SK-N-DZ (cell line): ENCODE results near the gene TMCO4.

Experiments used
- DNase-seq: peaks from one replicate; pipeline ENCODE4 v3.0.0-alpha.2; 2015; ENCODE audit warnings: low spot score

The TMCO4 gene

DNA sequence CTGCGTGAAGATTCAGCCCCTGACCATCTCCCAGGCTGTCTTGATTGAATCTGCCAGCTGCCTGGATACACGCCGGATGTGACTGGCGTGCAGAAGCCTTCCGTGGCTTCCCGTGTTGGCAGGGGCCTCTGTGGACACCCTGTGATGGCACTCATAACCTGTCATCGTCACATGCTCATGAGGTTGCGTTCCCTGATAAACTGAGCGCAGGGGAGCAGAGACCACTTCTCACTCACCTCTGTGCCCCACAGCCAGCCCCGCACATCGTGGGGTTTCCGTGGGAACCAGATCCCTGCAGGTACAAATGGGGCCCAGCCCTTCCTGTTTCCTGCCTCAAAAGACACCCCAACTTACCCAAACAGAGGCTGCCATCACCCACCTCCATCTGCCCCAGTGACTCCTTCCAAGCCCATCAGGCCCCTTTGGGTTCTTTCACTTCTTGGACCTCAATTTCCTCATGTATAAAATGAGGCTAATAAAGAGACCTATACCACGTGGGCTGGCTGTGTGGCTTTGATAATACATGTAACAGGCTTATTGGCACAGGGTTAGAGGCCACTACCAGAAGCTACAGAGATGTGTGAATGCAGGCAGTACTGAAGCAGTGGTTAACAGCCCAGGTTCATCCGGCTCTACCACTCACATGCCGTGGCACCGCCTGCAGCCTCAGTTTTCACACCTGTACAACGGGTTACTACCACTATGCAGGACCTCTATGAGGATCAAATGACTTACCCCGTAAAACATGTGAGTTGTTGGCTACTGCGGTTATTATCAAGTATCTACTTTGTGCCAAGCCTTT, 111.5 kb downstream of the TMCO4 start:
- no peak for DNase-seq

DNA sequence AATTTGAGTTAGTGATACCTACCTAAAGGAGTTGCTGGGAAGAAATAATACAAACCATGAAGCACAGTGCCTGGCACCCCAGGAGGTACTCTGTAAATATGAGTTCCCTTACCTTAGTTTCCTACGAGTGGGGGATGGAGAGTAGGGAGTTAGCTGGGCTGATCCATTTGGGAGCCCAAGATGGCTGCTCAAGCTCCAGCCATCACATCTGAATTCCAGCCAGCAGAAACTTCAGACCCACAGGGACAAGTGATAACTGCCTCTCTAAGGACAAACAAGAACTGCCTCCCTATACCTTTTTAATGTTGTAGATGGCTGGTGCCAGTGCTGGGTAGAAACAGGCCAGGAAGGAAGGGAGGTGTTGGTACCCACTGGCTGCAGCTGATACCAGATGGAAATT, 112.3 kb downstream of the TMCO4 start:
- DNase-seq = no peak

DNA sequence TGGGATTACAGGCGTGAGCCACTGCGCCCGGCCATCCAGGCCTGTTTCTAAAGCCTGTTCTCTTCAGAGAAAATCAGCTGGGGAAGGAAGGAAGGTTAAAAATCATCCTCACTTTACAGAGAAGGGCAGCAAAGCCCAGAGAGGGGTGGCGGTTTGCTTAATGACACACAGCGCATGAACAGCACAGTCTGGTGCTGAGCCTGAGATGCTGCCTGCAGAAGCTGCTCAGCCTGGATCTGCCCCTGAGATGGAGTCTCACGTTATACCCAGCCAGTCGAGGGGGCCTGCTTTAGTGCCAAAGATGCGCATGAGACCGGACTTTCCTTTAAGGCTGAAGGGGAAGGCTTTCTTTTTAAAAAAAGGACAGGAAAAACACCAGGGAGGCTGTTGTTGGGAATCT, 113.7 kb downstream of the TMCO4 start:
- DNase-seq = no peak

DNA sequence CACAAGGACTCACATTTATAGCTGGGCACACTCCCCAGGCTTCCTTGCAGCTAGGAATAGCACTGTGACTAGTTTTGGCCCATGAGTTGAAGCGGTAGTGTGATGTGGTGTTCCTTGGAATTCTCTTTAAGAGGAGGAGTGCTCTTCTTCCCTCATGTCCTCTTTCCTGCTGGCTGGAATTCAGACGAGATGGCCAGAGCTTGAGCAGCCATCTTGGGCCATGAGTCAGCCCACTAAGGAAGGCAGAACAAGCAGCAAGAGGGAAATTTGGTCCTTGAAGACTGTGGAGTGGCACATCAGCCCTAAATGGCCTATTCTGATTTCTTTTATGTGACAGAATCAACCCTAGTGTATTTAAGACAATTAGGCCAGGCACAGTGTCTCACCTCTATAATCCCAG, 115.0 kb downstream of the TMCO4 start:
- DNase-seq = no peak

DNA sequence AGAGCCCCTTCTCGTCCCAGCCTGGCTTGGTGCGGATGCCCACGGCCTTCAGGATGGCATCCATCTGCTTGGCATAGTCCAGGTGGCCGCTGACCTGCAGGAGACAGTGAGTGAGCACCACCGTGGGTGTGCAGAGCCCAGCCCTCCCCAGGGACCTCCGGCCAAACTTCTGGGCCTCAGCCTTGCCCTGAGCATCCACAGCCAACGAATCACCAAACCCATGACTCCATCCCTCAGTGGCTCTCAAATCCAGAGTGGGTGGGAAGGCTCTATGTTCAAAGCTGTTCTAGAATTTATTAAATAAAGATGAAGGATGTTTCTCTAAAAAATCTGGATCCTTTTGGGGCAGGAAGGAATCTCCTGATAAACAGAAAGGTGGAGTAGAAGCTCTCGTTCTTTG, 116.4 kb downstream of the TMCO4 start:
- DNase-seq = no peak

DNA sequence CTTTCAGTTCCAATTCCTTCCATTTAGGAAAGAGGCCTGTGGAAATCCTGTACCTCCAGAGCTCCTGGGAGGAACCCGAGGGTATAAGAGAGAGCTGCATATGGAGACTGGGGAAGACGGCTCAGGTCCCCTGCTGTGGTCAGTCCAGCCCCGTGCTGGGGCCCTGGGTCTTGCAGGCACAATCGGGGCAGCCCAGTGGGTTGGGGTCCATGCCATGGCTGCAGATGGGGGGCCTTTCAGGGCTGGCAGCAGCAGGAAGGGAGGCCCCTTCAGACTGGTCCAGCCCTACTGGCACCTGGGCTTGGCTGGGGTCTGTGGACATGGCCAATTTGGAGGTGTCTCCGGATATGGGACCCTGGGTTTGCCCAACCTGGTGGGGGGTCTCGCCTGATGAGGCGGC, 116.8 kb downstream of the TMCO4 start:
- no peak for DNase-seq

DNA sequence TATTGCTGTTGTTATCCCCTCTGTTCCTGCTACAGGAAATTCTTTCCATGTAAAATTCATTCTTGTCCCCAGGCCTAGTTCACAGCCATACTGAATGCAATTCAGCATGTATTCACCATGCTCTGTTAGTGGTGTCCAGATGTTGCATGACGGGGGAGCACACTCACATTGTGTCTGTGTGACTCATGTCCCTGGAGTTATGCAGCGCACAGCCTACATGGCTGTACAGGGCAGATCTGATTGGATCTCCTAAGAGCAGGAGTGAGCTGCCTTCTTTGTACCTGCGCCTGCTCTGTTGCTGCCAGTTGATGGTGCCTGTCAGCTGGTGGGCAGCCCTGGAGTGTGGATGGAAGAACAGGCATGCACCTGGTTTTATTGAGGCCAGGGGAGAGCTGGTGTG, 117.5 kb downstream of the TMCO4 start:
- no peak for DNase-seq

DNA sequence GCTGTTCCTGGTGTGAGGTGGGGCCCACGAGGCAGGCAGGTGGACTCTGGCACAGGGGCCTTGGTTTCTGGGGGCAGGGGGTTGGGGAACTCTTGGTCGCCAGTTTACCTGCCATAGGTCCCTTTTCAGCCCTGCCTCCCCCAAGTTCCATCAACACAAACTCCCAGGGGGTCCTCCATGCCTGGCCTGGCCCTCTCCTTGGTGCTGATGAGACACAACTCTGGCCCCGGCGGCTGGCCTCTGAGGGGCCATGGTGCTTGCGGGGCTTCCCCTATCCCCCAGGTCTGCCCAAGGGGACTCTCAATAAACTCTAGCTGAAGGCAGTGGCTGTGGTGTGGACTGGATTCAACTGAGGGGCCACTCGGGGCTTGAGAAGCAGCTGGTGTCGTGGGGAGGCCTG, 119.1 kb downstream of the TMCO4 start:
- no peak for DNase-seq

DNA sequence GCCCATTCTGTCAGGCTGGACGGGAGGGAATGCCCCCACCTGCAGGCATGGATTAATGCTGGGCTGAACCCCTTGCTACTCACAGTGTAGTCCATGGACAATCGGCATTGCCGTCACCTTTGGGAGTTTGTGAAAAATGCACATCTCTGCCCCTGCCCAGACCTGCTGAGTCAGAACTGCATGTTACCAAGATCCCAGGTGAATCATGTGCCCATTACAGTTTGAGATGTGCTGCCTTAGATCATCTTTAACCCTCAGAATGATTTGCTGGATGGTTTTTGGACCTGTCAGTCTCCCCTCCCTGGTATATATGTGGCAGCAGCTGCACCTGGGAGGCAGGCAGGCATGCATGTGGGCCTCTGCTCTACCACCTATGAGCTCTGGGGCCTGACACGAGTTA, 120.0 kb downstream of the TMCO4 start:
- DNase-seq = no peak

DNA sequence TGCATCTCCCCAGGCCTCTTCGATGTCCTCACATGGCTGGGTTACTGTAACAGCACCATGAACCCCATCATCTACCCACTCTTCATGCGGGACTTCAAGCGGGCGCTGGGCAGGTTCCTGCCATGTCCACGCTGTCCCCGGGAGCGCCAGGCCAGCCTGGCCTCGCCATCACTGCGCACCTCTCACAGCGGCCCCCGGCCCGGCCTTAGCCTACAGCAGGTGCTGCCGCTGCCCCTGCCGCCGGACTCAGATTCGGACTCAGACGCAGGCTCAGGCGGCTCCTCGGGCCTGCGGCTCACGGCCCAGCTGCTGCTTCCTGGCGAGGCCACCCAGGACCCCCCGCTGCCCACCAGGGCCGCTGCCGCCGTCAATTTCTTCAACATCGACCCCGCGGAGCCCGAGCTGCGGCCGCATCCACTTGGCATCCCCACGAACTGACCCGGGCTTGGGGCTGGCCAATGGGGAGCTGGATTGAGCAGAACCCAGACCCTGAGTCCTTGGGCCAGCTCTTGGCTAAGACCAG, 120.7 kb downstream of the TMCO4 start:
- DNase-seq = no peak

DNA sequence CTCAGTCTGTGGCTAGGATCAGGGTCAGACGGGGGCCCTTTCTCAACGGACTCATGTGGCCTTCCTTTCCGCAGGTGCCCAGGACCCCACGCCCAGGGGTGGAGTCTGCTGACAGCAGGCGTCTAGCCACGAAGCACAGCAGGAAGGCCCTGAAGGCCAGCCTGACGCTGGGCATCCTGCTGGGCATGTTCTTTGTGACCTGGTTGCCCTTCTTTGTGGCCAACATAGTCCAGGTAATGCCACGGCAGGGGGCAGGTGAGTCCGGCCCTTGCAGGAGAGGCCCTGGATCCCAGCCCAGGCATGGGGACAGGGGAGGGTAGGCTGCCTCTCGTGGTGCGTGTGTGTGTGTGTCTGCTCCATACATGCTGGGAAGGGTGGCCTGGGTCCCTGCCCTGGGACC, 121.2 kb downstream of the TMCO4 start:
- no peak for DNase-seq

DNA sequence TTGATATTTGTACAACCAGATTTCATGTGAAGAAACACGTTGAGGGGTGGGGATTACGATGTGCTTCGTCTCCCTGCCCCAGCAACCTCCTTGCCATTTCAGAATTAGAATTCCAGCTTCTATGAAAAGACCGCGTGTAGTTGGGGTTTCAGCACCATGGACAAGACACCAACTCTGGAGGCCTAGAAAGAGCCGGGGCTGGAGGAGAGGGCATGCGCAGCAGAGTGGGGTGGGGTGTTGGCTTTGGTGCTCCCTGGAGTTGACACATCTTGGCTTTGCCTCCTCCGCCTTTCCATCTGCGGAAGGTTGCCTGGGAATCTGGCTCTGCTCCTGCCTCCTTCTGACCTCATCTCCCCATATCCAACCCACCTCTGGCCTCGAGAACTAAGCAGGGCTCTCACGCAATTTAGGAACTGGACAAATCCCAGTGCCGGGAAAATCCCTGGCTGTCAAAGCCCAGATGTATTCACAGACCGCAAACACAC, 123.2 kb downstream of the TMCO4 start:
- no peak for DNase-seq

DNA sequence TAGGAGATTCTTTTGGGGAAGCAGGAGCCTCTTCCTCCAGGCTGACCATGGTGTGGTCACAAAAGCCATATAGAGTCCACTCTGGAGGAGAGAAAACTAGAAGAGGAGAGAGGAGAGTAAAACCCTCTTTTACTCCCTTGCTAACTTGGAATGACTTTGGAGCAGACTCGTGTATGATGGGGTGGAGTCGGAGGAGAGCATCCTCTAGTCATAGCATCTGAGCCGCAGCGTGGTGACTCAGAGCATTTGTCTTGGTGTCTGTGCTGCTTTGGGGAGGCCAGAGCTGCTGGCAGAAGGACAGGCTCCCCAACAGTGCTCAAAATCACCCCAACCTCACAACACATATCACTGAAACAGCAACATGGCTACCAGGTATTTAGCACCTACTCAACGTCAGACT, 123.9 kb downstream of the TMCO4 start:
- no peak for DNase-seq

DNA sequence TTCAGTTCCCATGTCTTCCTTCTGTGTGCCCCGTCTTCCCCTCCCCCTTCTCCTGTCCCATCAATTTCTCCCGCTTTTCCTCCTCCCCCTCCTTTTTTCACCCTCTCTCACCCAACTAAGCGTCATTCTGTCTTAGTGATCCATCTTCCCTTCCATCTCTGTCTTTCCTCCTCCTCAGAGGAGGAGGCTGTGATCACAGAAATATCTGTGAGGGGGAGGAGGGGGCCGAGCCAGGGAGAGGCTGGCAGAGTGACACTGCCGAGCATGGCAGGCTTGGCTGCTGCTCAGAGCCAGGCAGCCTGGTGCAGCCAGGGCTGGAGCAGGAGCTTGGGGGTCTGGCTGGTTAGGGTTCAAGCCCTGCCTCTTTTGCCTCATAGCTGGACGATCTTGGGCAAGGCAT, 127.5 kb downstream of the TMCO4 start:
- no peak for DNase-seq

DNA sequence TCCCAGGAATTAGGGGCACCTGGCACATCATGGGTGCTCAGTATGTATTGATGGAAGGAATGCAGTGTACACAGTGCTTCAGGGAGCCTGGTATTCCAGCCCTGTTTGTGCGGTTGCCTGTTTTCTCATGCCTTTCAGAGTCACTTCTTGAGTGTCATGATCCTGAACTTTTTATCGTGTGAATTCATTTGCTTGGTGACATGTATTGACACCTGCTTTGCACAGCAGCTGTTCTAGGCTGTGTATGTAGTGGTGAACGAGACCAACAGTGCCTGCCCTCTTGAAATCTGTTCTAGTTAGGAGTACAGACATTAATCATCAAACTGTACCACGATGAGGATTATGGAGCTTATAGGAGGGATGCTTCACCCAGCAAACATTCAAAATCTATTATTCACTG, 128.9 kb downstream of the TMCO4 start:
- DNase-seq = no peak

DNA sequence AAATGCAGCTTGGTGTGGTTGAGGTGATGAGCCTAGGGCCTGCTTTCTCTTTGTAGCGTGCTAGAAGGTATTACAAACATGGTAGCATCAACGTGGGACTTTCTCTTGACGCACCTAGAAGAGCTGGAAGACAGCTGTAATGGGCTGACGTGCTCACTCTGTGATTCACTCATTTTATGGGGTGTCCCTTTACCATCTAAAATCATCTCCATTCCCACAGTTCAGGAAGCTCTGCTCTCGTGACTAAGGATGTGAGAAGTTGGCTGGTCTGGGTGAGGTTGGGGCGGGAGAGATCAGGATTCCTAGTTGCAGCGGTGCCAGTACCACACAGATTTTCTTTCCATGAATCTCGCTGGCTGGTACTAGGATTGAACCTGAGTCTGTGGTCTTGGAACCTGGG, 130.8 kb downstream of the TMCO4 start:
- DNase-seq = no peak

DNA sequence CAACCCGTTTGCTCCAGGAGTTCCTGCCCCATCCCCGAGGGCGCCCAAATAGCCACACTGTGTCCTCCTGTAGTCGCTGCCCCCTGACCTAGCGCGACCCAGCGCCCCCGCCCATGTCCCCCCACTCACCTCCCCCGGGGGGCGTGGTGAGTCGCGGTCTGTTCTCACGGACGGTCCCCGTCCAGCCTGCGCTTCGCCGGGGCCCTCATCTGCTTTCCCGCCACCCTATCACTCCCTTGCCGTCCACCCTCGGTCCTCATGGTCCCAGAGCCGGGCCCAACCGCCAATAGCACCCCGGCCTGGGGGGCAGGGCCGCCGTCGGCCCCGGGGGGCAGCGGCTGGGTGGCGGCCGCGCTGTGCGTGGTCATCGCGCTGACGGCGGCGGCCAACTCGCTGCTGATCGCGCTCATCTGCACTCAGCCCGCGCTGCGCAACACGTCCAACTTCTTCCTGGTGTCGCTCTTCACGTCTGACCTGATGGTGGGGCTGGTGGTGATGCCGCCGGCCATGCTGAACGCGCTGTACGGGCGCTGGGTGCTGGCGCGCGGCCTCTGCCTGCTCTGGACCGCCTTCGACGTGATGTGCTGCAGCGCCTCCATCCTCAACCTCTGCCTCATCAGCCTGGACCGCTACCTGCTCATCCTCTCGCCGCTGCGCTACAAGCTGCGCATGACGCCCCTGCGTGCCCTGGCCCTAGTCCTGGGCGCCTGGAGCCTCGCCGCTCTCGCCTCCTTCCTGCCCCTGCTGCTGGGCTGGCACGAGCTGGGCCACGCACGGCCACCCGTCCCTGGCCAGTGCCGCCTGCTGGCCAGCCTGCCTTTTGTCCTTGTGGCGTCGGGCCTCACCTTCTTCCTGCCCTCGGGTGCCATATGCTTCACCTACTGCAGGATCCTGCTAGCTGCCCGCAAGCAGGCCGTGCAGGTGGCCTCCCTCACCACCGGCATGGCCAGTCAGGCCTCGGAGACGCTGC, 133.9 kb downstream of the TMCO4 start:
- no peak for DNase-seq

DNA sequence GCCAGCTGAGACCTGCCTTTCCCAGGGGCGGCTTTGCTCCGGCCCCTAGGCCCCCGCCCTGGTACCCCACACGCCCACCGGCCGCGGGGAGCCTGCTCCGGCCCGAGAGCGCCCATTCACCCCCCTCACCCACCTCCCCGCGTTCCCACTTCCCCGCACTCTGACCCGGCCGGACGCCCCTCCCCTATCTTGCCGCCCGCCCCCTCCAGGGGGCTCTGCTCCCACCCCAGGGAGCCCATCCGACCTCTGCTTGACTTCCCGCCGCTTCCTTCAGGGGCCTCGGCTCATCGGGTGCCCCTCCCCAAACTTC, 134.6 kb downstream of the TMCO4 start:
- no peak for DNase-seq

DNA sequence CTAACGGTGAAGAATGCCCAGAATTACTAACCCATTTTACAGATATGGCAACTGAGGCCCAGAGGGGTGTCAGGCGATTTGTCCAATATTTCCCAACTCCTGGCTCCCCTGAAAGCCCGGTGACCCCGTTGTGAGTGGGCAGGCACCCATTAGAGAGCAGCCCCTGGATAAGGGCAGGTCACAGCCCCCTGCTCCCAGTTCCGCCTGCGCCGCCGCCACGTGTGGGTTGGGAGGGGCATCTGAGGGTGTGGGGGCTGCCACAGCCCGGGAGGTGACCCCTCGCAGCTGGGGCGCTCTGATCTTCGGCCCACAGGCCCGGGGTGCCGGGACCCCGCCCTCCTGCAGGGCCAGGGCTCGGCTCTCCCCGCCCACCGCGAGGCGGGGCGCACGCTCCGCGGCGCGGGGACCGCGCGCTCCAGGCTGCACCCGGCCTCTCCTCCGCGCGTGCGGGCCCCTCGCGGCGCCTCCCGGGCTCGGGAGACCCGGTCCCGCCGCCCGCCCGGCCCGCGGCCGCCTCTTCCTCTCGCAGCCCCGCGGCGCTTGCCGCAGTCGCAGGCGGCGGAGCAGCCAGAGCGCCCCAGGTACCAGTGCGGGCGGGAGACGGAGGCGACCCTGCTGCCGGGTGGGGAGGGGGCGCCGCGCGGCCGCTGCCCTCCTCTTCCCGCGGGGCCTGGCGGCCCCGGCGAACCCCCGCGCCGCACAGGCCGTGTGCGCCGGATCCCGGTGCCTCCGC, 135.1 kb downstream of the TMCO4 start, which contains the start of gene HTR6:
Gene HTR6, plus strand, starts transcription at position 423 of the 733 bp plus-strand sequence. CDS start 879 bp downstream, outside the sequence.
- DNase-seq = no peak

DNA sequence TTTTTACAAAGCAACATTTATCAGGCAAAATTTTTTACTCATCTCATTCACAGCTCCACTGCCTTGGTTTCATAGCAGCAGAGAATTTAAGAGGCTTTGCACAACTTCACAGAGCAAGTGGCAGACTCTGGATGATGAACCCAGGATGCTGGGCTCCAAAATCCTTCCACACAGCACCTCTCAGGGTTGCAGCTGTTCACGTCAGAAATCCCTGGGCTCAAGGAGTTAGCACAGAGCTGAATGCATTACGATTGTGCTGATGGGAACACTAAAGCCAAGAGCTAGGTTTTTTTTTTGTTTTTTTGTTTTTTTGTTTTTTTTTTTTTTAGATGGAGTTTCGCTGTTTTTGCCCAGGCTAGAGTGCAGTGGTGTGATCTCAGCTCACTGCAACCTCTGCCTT, 137.4 kb downstream of the TMCO4 start:
- DNase-seq = no peak

DNA sequence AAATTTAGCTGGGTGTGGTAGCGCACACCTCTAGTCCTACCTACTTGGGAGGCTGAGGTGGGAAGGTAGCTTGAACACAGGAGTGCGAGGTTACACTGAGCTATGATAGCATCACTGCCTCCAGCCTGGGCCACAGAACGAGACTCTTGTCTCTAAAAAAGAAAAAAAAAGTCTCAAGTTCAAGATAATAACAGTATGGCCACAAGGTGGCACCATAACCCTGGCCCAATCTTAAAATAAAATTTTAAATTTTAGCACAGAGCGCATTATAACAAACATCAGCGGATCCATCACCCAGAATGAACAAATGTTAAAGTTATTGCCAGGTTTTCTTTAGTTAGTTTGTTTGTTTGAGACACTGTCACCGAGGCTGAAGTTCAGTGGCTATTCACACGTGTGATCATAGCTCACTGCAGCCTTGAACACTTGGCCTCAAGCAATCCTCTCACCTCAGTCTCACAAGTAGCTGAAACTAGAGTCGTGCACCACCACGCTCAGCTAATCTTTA, 137.9 kb downstream of the TMCO4 start:
- no peak for DNase-seq

DNA sequence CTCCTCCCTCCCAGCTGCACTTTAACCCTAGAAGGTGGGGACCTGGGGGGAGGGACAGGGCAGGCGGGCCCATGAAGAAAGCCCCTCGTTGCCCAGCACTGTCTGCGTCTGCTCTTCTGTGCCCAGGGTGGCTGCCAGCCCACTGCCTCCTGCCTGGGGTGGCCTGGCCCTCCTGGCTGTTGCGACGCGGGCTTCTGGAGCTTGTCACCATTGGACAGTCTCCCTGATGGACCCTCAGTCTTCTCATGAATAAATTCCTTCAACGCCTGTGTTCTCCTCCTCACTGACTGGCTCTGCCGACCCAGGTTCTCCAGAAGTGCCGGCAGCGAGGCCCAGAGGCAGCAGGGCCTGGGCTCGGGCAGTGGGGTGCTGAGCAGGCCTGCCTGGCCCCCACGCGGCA, 141.5 kb downstream of the TMCO4 start:
- no peak for DNase-seq
